ENCODE results near the gene SLC1A7. TPM values are rescaled to one million over a fixed set of nuclear protein-coding genes. Genes with fewer than 3 reads are reported as not detected.

Gene SLC1A7
- total RNA-seq, 1 experiment from 2014 or later: not detected

DNA sequence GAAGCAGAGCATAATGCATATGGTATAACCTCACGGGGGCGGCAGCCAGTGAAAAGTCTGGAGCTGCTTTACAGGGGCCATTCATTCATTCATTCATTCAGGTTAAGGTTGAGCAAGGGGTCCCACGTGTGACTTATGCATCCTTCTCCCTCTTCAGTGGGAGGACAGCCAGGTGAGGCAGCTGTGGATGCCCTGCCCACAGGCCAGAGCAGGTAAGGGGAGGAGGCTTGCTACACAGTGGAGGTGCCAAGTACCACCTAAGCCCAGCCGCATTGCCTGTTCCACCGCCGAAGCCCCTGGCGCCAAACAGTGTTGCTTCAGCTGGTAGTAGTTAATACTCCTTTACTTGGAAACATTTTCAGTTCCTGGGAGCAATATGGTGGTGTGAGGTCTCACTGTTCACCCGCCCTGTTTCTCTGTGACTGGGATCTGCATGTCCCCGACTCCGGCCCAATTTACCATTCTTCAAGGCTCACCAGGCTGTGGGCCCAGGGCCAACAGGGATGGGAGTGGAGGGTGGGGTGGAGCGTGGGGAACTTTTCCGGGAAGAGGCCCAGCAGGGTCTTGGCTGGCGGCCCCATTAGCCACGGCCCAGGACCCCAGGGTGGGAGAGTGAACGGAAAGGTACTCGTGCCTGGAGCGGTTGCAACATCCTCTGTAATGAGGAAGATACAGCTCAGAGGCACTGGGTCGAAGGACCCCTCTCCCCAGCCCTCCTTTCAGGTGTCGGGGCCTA is 81.1 kb downstream of the SLC1A7 start:
- H3K4me2 ChIP-seq (ENCODE audit: low read length): no peak overlapping the region
- no peaks in the 10 kb centered on the region for H3K4me1 ChIP-seq (ENCODE audit: control insufficient read depth in 1 of 2, insufficient read depth in 2 of 2, low read length in 2 of 2)
- no peaks in the 10 kb centered on the region for H4K20me1 ChIP-seq (ENCODE audit: insufficient read depth)
- ChIA-PET POLR2A (no interaction called here), CTCF (no interaction called here), RAD21 (ENCODE audit: low non-redundant PET in 1 of 2, low total read pairs in 2 of 2, uncharacterized antibody in 2 of 2, unreplicated experiment in 2 of 2) (no interaction called here)
- H3K4me3 ChIP-seq (replicated peaks in 1 of 2; ENCODE audit: low read depth in 1 of 2, low read length in 2 of 2): no peak overlapping the region
- DNase-seq (ENCODE audit: low read depth, low spot score) (no peak), ATAC-seq (no peak)
- no TSS peak for BruUV-seq (replicated peaks)
- no peaks in the 10 kb centered on the region for H3K27me3 ChIP-seq (ENCODE audit: insufficient read depth, low read length)
- H3K36me3 ChIP-seq (ENCODE audit: control insufficient read depth in 1 of 2, insufficient read depth in 2 of 2, low read length in 2 of 2): no peaks in the 10 kb centered on the region
- H2AFZ ChIP-seq (ENCODE audit: low read depth, low read length, poor library complexity, severe bottlenecking): no peak overlapping the region
- no peaks in the 10 kb centered on the region for H3K9me2 ChIP-seq (ENCODE audit: insufficient read depth)
- no peaks in the 10 kb centered on the region for H3K79me2 ChIP-seq (ENCODE audit: insufficient read depth, low read length)
- H3K9me3 ChIP-seq (ENCODE audit: control insufficient read depth in 1 of 2, insufficient read depth in 1 of 2, low read depth in 1 of 2, low read length in 2 of 2): no peaks in the 10 kb centered on the region
- TF ChIP-seq POLR2A (IDR thresholded peaks at IDR 0.05; ENCODE audit: borderline replicate concordance, extremely low read depth, insufficient read depth, insufficient read length) (no peak), SRF (IDR thresholded peaks at IDR 0.05; ENCODE audit: low read depth) (no peak), TCF7L2 (IDR thresholded peaks at IDR 0.05; ENCODE audit: borderline replicate concordance, extremely low read depth, insufficient read depth, insufficient read length) (no peak), SP1 (IDR thresholded peaks at IDR 0.05; ENCODE audit: low read depth) (no peak), REST (IDR thresholded peaks at IDR 0.05; ENCODE audit: low read depth) (no peak), EZH2phosphoT487 (IDR thresholded peaks at IDR 0.05; ENCODE audit: borderline replicate concordance) (no peak), MAX (IDR thresholded peaks at IDR 0.05) (no peak), RAD21 (IDR thresholded peaks at IDR 0.05; ENCODE audit: low read depth) (no peak), YY1 (IDR thresholded peaks at IDR 0.05; ENCODE audit: extremely low read depth, insufficient replicate concordance, low read depth, low read length) (no peak), FOSL1 (IDR thresholded peaks at IDR 0.05; ENCODE audit: low read depth) (no peak), CBX3 (IDR thresholded peaks at IDR 0.05; ENCODE audit: low read depth) (no peak)
- TF ChIP-seq, protein P1, sequence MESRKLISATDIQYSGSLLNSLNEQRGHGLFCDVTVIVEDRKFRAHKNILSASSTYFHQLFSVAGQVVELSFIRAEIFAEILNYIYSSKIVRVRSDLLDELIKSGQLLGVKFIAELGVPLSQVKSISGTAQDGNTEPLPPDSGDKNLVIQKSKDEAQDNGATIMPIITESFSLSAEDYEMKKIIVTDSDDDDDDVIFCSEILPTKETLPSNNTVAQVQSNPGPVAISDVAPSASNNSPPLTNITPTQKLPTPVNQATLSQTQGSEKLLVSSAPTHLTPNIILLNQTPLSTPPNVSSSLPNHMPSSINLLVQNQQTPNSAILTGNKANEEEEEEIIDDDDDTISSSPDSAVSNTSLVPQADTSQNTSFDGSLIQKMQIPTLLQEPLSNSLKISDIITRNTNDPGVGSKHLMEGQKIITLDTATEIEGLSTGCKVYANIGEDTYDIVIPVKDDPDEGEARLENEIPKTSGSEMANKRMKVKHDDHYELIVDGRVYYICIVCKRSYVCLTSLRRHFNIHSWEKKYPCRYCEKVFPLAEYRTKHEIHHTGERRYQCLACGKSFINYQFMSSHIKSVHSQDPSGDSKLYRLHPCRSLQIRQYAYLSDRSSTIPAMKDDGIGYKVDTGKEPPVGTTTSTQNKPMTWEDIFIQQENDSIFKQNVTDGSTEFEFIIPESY (IDR thresholded peaks at IDR 0.05; ENCODE audit: extremely low read depth, insufficient replicate concordance, low read length): no peak
- TF ChIP-seq, protein P2, sequence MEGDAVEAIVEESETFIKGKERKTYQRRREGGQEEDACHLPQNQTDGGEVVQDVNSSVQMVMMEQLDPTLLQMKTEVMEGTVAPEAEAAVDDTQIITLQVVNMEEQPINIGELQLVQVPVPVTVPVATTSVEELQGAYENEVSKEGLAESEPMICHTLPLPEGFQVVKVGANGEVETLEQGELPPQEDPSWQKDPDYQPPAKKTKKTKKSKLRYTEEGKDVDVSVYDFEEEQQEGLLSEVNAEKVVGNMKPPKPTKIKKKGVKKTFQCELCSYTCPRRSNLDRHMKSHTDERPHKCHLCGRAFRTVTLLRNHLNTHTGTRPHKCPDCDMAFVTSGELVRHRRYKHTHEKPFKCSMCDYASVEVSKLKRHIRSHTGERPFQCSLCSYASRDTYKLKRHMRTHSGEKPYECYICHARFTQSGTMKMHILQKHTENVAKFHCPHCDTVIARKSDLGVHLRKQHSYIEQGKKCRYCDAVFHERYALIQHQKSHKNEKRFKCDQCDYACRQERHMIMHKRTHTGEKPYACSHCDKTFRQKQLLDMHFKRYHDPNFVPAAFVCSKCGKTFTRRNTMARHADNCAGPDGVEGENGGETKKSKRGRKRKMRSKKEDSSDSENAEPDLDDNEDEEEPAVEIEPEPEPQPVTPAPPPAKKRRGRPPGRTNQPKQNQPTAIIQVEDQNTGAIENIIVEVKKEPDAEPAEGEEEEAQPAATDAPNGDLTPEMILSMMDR (IDR thresholded peaks at IDR 0.05 in 2 of 3, conservative IDR thresholded peaks at IDR 0.05 in 1 of 3; ENCODE audit: borderline replicate concordance in 1 of 3, insufficient read depth in 1 of 3, low read depth in 2 of 3, low read length in 2 of 3): no peak
- intact Hi-C loops (cut with micrococcal nuclease): no loop called here
- H3K27ac ChIP-seq (ENCODE audit: low read depth, low read length): no peak overlapping the region
- no peak overlapping the region for H3K9ac ChIP-seq (ENCODE audit: low read length)

Measured in HCT116 (cell line).